Activated naive CD4-positive, alpha-beta T cell treated with Interleukin-2 at 50 U/mL for 16 hours (primary cell): ENCODE results near the gene PDGFRA.
A peak's percentile ranks its signal among the peaks of the same experiment; 100 is the strongest.
"Not testable (repeated sequence)": the region's sequence is repeated elsewhere in the genome, so short reads cannot be mapped to it uniquely, and the experiment has no call there.

Experiments used
- DNase-seq: peaks from one replicate; pipeline ENCODE4 v3.0.0-alpha.2; 2020

PDGFRA gene

DNA sequence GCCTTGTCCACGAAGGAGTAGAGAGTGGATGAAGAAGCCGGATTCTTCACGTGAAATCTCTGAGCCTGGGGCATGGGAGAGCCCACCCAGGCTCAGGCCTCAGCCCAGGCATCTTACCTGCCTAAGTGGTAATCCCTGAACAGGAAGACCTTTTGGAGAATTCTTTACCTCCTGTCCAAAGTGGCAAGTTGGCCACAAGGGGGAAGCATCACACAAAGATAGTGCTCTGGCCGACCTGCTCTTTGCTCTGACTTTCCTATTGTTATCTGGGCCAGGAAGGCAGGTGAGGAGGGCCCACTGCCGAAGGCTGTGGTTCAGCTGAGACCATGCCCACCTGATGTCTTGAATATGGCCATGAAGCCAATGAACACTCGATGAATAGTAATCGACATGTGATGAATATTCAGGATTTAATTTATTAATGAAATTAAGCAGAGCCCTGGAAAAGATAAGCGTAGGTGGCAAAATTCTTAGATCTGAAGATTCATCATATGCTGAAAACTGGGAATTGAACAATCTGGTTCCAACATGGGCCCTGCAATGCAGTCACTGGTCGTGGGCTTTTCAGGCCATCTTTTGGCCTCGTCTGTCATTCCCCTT, 93.8 kb downstream of the PDGFRA start:
- DNase-seq: peak; percentile 34

DNA sequence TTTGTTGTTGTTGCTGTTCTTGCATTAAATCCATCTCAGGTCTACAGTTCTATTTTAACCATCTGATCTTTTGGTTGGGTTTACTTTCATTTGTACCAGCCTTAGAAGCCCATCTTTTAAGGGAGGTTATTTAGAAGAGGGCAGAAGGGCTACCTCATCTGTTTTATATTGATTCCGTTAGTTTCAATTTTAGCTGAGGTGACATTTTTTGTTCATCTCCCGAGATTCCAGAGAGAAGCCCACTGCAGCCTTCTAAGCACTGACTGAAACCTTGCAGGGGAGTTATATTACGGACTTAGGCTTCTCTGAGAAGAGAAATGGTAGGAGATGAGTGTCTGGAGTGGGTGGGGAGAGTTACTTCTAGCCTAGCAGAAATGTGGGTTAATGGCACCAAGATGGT, 101.8 kb downstream of the PDGFRA start:
- DNase-seq: no peak

GRCh38 chr4:54332542-54332941, 103.4 kb downstream of the PDGFRA start:
- no peak for DNase-seq

DNA sequence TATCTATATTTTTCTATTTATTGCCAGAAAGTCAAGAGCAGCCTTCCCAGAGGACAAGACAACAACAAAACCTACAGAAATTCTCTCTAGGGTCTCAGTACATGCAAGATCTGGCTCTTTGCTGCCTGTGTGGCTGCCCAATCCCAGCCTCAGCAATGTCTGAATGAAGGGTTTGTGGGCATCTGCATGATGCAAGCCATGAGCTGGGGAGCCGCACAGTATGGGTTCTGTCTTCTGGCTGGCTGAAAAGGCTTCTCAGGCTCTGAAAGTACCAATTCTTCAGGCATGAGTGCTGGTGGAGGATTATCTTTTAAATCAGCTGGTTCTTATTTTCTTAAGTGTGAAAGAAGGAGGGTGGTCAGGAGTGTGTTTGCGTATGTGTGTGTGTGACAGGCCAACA, 104.6 kb downstream of the PDGFRA start:
- DNase-seq: no peak

DNA sequence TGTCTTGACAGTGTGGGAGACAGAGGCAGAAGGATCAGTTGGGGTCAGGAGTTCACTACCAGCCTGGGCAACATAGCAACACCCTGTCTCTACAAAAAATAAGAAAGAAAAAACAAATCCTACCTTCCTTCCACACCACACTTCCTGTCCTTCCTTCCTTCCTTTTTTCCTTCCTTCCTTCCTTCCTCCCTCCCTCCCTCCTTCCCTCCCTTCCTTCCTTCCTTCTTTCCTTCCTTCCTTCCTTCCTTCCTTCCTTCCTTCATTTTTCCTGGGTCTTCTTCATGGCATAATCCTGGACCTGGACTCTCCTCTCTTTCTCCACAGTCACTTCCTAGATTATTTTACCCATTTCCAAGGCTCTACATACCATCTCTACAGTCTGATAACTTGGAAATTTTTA, 105.7 kb downstream of the PDGFRA start:
- DNase-seq: not testable (repeated sequence)

DNA sequence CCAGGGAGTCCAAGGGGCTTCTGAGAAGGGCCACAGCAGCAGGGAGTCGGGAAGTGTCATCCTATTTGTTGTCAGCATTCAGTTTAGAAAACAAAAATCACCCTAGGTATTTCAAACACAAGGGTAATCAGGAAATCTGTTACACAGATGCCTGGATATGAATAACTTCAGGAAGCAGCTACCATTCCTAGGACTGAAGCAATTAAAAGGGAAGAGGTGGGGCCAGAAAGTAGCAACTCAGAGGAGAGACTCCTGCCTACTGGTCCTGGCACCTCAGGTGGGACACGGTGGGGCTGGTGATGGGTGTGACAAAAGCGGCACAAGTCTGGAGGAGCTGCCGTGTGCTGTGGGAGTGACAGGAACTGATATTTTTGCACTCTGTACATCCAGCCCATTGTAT, 107.9 kb downstream of the PDGFRA start:
- no peak for DNase-seq

- DNase-seq: not testable (repeated sequence)
Observed at GRCh38 chr4:54342067-54342466, 113.0 kb downstream of the PDGFRA start.
